CD4-positive, alpha-beta T cell treated with Interleukin-2 at 100 ng/mL for 4 hours (primary cell): Measurements from ENCODE around the gene TAC4.

Experiments
- DNase-seq: peaks from one replicate; pipeline ENCODE4 v3.0.0-alpha.2; 2020; ENCODE audit warnings: low spot score

TAC4 gene

GRCh38 chr17:49809056-49809455 is 38.8 kb downstream of the TAC4 start:
- no peak for DNase-seq

DNA sequence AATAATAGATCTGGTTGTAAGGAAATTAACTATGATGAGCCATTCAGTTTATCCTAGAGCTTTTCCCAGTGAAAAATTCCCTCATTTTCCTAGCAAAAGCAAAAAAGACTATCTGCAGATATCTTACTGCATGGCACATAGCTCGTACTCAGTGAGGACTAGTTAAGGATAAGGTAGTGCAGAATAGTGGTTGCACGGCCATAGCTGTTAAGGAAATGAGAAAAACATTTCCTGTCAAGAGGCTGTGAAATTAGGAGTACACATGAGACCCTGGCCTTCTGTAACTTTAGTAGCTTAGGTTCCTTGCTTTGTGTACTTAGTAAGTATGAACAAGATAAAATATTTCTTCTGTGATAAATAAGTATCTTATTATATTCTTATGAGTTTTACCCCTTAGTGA is 49.1 kb downstream of the TAC4 start:
- no peak for DNase-seq

- no peak for DNase-seq
Measured at GRCh38 chr17:49798182-49798581, 49.7 kb downstream of the TAC4 start.

GRCh38 chr17:49795372-49795771 is 52.5 kb downstream of the TAC4 start:
- no peak for DNase-seq

- DNase-seq: no peak
Measured at GRCh38 chr17:49793309-49793708, 54.6 kb downstream of the TAC4 start.

- DNase-seq: no peak
Measured at GRCh38 chr17:49789243-49789578, 58.7 kb downstream of the TAC4 start.

DNA sequence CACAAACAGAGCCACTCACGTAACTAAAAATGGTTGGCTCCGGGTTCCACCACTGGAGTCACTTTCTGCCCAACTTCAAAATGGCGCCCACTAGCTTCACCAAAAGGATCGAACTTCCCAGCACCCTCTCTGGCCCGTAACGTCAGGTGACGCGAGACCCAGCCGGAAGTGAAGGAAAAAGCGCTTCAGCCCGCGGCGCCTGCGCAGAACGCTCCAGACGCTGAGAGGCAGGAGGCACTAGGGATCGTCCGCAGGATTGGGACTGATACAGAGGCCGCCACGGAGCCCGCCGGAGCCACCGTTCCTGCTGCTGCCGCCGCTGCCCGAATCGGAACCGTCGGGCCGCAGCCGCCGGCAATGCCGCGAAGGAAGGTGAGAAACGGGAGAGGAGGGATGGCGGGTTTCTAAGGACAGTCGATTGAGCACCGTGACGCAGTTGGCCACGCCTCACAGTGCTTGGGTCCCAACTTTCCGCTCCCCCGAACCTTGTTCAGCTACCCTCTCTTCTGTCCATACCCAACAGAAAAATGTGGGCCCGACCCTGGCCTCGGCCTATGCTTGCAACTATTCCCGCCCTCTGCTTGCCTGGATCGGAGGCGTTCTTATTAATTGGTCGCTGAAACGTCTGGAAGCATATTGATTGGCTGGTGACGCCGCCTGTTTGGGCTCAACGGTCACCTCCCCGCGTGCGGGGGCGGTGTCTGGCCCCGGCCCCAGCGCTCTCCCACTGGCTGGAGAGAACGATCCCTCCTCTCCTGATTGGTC is 59.2 kb downstream of the TAC4 start, which contains the start of gene KAT7:
KAT7 (plus strand) TSS at position 204 of the 765 bp plus-strand sequence; CDS start at position 358, 154 bp downstream.
- DNase-seq: peak; percentile 99
